Osteoblast (primary cell): ENCODE data around the gene IL1RAPL1. TPM values are rescaled to one million over a fixed set of nuclear protein-coding genes. Genes with fewer than 3 reads are reported as not detected.

ENCODE experiments used
- DNase-seq: peaks from one replicate; pipeline ENCODE4 v3.0.0; 2011; ENCODE audit warnings: low spot score, mixed read lengths; ENCODE audit not compliant: insufficient read length; ENCODE audit errors: missing footprints
- H2AFZ ChIP-seq: 2 replicates; pipeline ENCODE4 v1.6.0; 2011; ENCODE audit warnings: mild to moderate bottlenecking, low read length
- H3K27ac ChIP-seq: 2 replicates; pipeline ENCODE4 v1.5.1; 2011; ENCODE audit warnings: mild to moderate bottlenecking, low read depth, low read length, moderate library complexity
- H3K27me3 ChIP-seq: 2 replicates; pipeline ENCODE4 v1.6.0; 2012; ENCODE audit warnings: mild to moderate bottlenecking, control low read depth, inconsistent platforms, low read length, moderate library complexity; ENCODE audit not compliant: insufficient read depth
- H3K36me3 ChIP-seq: 2 replicates; pipeline ENCODE4 v1.5.1; 2011; ENCODE audit warnings: mild to moderate bottlenecking, low read length, control low read depth, moderate library complexity; ENCODE audit not compliant: insufficient read depth
- H3K4me1 ChIP-seq: 2 replicates; pipeline ENCODE4 v1.5.1; 2011; ENCODE audit warnings: mild to moderate bottlenecking, low read length, control low read depth, moderate library complexity; ENCODE audit not compliant: insufficient read depth
- H3K4me2 ChIP-seq: 2 replicates; pipeline ENCODE4 v1.6.0; 2011; ENCODE audit warnings: mild to moderate bottlenecking, low read length; ENCODE audit not compliant: insufficient read depth
- H3K4me3 ChIP-seq: fragments of 200-600 bp; sonication (generic); 3 replicates; pipeline ENCODE4 v1.5.1; 2012; ENCODE audit warnings: mild to moderate bottlenecking, low read length, inconsistent platforms; ENCODE audit not compliant: insufficient read depth
- H3K79me2 ChIP-seq: 2 replicates; pipeline ENCODE4 v1.6.0; 2012; ENCODE audit warnings: mild to moderate bottlenecking, low read length, control low read depth, inconsistent platforms; ENCODE audit not compliant: insufficient read depth
- H3K9me3 ChIP-seq: 2 replicates; pipeline ENCODE4 v1.5.1; 2011; ENCODE audit warnings: low read depth, low read length, control low read depth
- H4K20me1 ChIP-seq: 2 replicates; pipeline ENCODE4 v1.6.0; 2012; ENCODE audit warnings: mild to moderate bottlenecking, low read length, control low read depth; ENCODE audit not compliant: insufficient read depth
- total RNA-seq: library from RNA; depleted of rRNA; stranded (reverse); fragments of >200 nt; gene quantifications from 2 replicates; pipeline ENCODE4 v1.2.3, GENCODE V29; 2012
- TF ChIP-seq, protein P1 (sequence below): IDR thresholded peaks from 2 replicates; pipeline ENCODE4 v1.5.1; 2011; ENCODE audit warnings: mild to moderate bottlenecking, low read depth, low read length, moderate library complexity; ENCODE audit errors: extremely low read depth

Gene IL1RAPL1
- total RNA-seq, 1 donor = under 0.01 TPM

DNA sequence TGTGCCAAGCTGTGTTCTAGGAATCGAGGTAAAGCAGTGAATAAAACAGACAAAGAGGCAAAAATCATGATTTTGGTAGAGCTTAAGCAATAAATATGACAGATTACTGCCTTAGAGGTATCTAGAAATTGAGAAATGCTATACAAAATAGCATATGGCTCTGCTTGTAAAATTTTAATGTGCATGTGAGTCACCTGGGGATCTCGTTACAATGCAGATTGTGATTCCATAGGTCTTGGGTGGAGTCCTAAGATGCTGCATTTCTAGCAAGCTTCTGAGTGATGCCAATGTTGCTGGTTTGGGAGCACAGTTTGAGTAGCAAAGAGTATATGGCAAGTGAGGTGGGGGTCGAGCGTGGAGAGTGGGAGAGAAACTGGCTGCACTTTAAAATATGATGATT is 930.9 kb downstream of the IL1RAPL1 start:
- Histone ChIP-seq H3K4me3 (no peak overlapping the region), H3K27me3 (no peaks in the 10 kb centered on the region), H3K4me2 (no peak overlapping the region), H3K9me3 (no peaks in the 10 kb centered on the region), H2AFZ (no peak overlapping the region), H4K20me1 (no peaks in the 10 kb centered on the region), H3K4me1 (no peaks in the 10 kb centered on the region), H3K27ac (no peak overlapping the region), H3K79me2 (no peaks in the 10 kb centered on the region), H3K36me3 (no peaks in the 10 kb centered on the region)
- TF ChIP-seq, protein P1, sequence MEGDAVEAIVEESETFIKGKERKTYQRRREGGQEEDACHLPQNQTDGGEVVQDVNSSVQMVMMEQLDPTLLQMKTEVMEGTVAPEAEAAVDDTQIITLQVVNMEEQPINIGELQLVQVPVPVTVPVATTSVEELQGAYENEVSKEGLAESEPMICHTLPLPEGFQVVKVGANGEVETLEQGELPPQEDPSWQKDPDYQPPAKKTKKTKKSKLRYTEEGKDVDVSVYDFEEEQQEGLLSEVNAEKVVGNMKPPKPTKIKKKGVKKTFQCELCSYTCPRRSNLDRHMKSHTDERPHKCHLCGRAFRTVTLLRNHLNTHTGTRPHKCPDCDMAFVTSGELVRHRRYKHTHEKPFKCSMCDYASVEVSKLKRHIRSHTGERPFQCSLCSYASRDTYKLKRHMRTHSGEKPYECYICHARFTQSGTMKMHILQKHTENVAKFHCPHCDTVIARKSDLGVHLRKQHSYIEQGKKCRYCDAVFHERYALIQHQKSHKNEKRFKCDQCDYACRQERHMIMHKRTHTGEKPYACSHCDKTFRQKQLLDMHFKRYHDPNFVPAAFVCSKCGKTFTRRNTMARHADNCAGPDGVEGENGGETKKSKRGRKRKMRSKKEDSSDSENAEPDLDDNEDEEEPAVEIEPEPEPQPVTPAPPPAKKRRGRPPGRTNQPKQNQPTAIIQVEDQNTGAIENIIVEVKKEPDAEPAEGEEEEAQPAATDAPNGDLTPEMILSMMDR = no peak
- no peak for DNase-seq

DNA sequence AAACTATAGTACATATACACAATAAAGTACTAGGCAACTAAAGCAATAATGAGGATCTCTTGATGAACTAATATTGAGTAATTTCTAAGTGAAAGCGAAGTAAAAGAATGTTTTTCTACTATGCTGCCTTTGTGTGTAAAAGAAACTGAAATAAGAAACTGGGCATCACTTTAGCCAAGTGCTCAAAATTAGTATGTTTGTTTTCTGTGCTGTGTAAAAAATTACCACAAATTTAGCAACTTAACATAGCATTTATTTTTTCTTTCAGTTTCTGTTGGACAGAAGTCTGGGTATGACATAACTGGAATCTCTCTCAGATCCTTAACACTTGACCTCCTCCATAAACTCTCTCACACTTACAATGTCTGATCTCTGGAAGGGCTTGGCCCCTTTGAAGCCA is 941.0 kb downstream of the IL1RAPL1 start:
- no peak overlapping the region for H3K4me3 ChIP-seq

DNA sequence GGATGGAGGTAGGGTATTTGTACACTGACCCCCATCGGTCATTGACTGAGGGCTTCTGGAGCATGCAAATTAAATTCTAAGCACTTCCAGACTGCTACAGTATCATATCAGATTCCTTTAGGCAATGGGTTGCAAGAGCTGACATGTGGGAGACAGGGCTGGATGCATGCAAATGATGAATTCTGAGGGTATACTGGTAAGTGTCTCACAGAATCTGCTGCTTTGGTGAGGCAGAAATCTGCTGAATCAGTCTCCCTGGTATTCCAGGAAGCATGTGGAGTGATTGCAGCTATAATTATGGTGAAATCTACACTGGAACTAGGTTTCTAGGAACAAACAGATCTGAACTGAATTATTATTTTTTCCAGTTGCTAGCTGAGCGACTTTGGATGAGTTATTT is 943.3 kb downstream of the IL1RAPL1 start:
- H3K4me2 ChIP-seq = no peak overlapping the region
- H3K27me3 ChIP-seq = no peaks in the 10 kb centered on the region
- TF ChIP-seq, protein P1 = no peak
- H3K79me2 ChIP-seq = no peaks in the 10 kb centered on the region
- H3K9me3 ChIP-seq = no peaks in the 10 kb centered on the region
- no peak overlapping the region for H2AFZ ChIP-seq
- H4K20me1 ChIP-seq = no peaks in the 10 kb centered on the region
- H3K36me3 ChIP-seq = no peaks in the 10 kb centered on the region
- H3K4me3 ChIP-seq = no peak overlapping the region
- no peaks in the 10 kb centered on the region for H3K4me1 ChIP-seq
- H3K27ac ChIP-seq = no peak overlapping the region
- peak; percentile 21 for DNase-seq

More for the DNA sequence above, 941.0 kb downstream of the IL1RAPL1 start:
- no peaks in the 10 kb centered on the region for H3K27me3 ChIP-seq
- no peaks in the 10 kb centered on the region for H3K79me2 ChIP-seq
- peak; percentile 18 for DNase-seq
- H2AFZ ChIP-seq = no peak overlapping the region
- H4K20me1 ChIP-seq = no peaks in the 10 kb centered on the region
- H3K36me3 ChIP-seq = no peaks in the 10 kb centered on the region
- no peaks in the 10 kb centered on the region for H3K4me1 ChIP-seq
- H3K4me2 ChIP-seq = no peak overlapping the region
- TF ChIP-seq, protein P1 = no peak
- no peaks in the 10 kb centered on the region for H3K9me3 ChIP-seq
- no peak overlapping the region for H3K27ac ChIP-seq

DNA sequence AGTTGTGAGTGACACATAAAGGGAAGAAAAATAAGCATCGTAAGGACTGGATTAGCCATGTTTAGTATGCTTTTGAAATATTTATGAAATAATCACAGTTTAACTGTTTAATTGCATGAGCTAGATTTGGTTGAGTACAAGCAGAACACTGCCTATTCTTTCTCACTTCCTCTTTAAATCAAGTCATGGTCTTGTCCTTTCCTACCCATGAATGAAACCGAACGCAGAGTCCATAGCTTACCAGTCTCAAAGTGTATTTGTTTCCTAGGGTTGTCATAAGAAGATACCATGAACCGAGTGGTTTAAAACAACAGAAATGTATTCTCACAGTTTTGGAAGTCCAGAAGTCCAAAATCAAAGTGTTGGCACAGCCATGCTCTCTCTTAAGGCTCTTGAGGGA is 944.1 kb downstream of the IL1RAPL1 start:
- DNase-seq = no peak
- no peaks in the 10 kb centered on the region for H3K79me2 ChIP-seq
- TF ChIP-seq, protein P1 = no peak
- H4K20me1 ChIP-seq = no peaks in the 10 kb centered on the region
- no peak overlapping the region for H2AFZ ChIP-seq
- H3K4me1 ChIP-seq = no peaks in the 10 kb centered on the region
- no peak overlapping the region for H3K27ac ChIP-seq
- no peak overlapping the region for H3K4me3 ChIP-seq
- no peaks in the 10 kb centered on the region for H3K36me3 ChIP-seq
- H3K9me3 ChIP-seq = no peaks in the 10 kb centered on the region
- H3K4me2 ChIP-seq = no peak overlapping the region
- H3K27me3 ChIP-seq = no peaks in the 10 kb centered on the region
